Activated CD4-positive, alpha-beta T cell treated with anti-CD3 and anti-CD28 coated beads, Interleukin-2, Interleukin-6, amounts not matched to agents 100 ng/mL and 50 ng/mL, durations not matched to agents 16 hours and 8 hours (primary cell): ENCODE measurements around the gene GRK1.

Source experiments
- DNase-seq: peaks from one replicate; pipeline ENCODE4 v3.0.0-alpha.2; 2020

Gene GRK1

GRCh38 chr13:113633485-113633873 lies 33.5 kb upstream of the GRK1 start:
- no peak for DNase-seq

- DNase-seq: no peak
These were observed 32.6 kb upstream of the GRK1 start for GRCh38 chr13:113634279-113635047.

DNA sequence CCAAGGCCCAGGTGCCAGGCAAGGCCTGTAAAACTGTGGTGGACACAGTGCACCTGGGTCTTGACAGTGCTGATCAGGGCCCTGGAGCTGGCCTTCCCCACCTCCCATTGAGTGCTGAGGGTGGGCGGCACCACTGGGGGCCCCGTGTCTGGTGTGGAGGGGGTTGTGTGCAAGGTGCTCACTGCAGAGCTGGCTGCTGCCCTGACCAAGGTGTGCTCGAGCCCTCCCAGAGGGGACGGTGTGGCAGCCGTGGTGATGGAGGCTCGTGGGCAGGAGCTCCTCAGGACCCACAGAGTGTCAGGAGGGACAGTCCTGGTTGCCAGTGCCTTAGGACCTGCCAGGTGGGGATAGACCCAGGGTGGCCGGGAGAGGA lies 32.0 kb upstream of the GRK1 start:
- no peak for DNase-seq

DNA sequence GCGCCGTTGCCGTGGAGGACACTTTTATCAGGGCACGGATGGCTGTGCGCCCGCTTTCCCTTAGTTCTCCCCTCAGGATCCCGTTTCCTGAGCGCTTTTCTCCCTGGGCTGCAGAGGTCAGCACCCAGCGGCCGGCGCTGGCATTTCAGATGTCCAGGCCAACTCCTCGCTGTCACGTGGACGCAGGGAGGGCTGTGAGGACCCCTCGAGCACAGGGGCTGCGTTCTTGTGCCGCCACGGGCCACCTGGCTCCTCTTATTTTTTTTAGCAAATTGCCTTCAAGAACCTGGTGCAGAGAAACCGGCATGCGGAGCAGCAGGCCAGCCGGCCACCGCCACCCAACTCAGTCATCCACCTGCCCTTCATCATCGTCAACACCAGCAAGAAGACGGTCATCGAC lies 31.3 kb upstream of the GRK1 start:
- no peak for DNase-seq

- no peak for DNase-seq
These were observed 30.6 kb upstream of the GRK1 start for GRCh38 chr13:113636266-113636963.

DNA sequence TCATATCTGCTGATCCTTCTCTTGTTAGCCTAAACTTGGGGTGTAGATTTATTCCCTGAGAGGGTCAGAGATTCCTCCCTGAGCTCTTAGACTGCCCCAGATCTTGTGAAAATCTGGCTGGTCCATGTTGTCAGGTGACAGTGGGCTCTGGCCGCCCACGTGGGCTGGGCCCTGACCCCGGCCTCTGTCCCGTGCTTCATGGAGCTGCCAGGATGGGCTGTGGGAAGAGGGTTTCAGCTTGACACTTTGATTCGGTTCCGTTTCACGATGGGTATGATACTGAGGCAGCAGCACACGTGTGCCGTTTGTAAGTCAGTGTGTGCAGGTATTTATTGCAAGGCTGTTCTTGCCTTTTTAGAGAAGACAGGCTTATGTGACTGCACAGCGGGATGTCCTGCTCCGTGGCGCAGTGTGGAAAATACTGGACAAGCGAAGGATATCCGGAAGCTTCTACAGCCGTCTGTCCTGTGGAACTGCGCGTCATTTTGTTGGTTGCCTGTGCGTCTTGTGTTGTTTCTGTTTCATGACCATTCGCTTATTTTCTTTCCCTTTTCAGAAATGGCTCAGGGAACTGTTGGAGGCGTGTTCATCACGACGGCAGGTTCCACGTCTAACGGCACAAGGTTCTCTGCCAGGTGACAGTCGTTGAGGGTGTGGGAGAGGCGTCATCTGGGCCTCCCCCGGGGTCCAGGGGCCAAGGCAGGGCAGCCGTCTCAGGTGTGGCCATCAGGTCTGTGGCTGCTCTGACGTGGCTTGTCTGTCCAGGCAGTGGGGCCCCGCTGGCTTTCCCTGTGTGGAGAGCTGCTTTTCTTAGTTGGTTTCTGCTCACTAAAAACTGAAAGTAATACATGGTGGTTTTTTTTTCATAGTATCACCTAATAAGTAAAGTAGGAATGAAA lies 29.5 kb upstream of the GRK1 start:
- no peak for DNase-seq

DNA sequence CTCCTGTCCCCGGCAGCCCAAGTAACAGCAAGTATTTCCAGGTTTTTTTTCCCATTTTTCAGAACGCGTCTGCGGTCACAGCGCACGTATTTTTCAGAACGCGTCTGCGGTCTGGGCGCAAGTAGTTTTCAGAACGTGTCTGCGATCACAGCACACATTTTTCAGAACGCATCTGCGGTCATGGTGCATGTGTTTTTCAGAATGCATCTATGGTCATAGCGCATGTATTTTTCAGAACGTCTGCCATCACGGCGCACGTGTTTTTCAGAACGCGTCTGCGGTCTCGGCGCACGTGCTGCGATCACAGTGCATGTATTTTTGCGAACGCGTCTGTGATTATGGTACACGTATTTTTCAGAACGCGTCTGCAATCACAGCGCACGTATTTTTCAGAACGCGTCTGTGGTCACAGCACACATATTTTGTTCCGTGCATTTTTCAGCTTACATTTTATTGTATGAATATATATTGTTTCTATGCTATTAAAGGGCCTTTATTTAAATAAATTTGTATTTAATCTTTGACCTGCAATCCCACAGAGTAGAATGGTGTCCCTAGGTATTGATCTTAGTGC lies 28.8 kb upstream of the GRK1 start:
- DNase-seq: no peak

DNA sequence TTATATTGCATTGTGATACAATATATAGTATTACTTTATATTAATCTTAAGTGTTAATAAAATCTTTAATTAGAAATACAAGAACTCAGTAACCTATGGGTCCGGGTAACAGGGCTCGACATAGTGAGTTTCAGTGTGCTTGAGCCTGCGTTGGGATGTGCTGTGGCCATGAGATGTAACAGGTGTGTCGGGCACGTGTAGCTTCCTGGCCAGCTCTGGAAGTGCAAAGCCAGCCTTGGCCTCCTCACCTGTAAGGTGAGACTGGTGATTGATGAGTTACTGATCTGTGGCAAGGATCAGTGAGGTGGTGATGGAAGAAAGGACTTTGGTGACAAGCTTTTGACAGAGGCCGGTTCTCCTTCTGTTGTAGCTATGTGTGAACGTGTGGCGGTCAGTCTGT lies 28.2 kb upstream of the GRK1 start:
- no peak for DNase-seq

- DNase-seq: no peak
These were observed 27.3 kb upstream of the GRK1 start for GRCh38 chr13:113639616-113640262.

GRCh38 chr13:113641426-113641825 lies 25.6 kb upstream of the GRK1 start:
- no peak for DNase-seq

- DNase-seq: no peak
These were observed 24.5 kb upstream of the GRK1 start for GRCh38 chr13:113642563-113642962.

DNA sequence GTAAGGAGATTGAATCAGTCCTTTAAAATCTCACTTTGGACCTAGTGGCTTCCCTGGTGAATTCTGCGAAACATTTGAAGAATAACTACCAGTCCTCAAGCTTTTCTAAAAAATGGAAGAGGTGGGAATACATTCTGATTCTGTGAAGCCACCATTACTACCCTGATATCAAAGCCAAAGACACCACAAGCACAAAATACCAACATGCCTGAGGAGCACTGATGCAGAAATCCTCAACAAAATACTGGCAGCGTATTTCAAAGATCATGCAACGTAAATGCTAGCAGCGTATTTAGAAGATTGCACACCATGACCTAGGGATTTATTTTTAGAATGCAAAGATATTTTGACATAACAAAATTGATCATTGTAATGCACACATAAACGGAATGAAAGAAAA lies 23.4 kb upstream of the GRK1 start:
- no peak for DNase-seq

DNA sequence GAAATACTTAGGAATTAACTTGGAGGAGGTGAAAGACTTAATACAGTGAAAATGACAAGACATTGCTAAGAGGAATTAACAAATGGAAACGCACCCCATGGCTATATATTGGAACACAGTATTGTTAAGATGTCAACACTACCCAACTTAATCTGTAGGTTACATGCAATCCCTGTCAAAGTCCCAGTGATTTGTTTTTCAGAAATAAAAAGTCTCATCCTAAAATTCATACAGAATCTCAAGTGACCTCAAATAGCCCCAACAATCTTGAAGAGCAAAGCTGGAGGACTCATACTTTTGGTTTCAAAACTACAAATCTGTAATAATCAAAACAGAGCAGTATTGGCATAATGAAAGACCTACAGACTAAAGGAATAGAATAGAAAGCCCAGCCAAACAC lies 22.2 kb upstream of the GRK1 start:
- no peak for DNase-seq

DNA sequence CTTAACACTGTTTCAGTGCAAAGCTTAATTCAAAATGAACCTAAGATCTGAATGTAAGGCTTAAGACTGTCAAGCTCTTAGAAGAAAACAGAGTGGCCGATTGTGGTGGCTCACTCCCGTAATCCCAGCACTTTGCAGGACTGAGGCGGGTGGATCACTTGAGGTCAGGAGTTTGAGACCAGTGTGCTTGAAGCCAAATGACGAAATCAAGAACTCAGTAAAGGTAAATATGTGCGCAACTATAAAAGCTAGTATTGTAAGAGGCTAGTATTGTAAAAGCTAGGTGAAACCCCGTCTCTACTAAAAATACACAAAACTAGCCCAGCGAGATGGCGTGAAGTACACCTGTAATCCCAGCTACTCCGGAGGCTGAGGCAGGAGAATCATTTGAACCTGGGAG lies 21.7 kb upstream of the GRK1 start:
- DNase-seq: no peak

DNA sequence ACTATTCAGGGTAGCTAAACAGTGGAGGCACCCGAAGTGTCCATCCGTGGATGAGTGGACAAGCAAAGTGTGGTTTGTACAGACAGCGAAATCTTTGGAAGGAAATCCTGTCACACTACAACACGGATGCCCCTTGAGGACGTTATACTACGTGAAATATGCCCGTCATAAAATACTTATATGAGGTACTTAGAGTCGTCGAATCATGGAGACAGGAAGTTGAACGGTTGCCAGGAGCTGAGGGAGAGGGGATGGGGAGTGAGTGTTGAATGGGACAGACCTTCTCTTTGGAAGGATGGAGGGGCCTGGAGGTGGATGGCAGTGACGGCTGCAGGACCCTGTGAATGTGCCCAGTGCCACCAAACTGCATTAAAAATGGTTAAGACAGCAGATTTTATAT lies 20.6 kb upstream of the GRK1 start:
- DNase-seq: no peak

DNA sequence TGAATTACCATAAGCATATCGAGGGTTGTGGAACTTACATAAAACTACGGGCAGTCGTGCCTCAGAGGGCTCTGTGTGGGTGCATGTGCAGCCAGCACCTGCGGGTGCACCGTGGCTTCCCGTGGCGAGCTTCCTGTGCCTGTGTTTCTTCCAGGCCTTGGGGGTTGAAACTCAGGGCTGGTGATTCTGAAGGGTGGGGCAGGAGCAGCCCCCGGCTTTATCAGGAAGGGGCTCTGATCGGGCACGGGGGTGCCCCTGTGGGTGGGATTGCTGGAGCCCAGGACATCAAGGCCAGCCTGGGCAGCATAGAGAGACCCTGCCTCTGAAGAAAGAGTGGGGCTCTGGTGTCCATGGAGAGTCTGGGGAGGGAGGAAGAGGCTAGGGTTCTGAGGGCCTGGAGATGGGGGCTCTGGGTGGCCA lies 20.1 kb upstream of the GRK1 start:
- no peak for DNase-seq

GRCh38 chr13:113647351-113648215 lies 19.4 kb upstream of the GRK1 start:
- no peak for DNase-seq

GRCh38 chr13:113648216-113648610 lies 18.8 kb upstream of the GRK1 start:
- no peak for DNase-seq

GRCh38 chr13:113649212-113649611 lies 17.8 kb upstream of the GRK1 start:
- DNase-seq: no peak

- DNase-seq: no peak
These were observed 16.7 kb upstream of the GRK1 start for GRCh38 chr13:113650275-113650674.

DNA sequence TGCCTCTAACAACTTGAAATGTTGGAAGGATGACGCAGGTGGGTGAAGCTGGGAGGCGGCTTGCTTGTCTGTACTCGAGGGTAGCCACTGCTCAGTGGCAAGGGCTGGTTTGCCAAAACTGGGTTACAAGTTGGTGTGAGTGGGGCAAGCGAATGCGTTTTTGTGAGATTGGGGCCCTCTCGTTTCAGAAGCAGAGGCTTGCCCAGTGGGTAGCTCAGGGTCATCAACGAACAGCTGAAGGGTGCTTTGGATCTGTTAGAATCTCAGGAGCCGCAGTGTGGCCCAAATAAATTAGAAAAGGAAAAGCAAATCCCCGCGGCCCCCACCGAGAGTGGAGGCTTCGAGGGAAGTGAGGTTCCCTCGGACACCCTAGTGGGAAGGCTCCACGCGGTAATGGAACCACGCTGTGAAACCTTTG lies 16.3 kb upstream of the GRK1 start:
- no peak for DNase-seq
